Body of pancreas (tissue), 4 donors: Measurements from ENCODE around the gene CNGA4. TPM values are rescaled to one million over a fixed set of nuclear protein-coding genes. Genes with fewer than 3 reads are reported as not detected.

Experiments used
- ATAC-seq: fragments of 150-250 bp; one replicate; pipeline ENCODE4 v1.9.1; 2016
- DNase-seq, 4 donors: peaks; one replicate each; pipeline ENCODE4 v3.0.0-alpha.2; 2019
- H3K27ac ChIP-seq, 4 donors: fragments of 200-600 bp; sonication (generic); 1 replicate in 3 of 4; 2 replicates in 1 of 4; pipeline versions ENCODE4 v1.5.1 to v1.6.1; 2016 to 2019; ENCODE audit warnings: mild to moderate bottlenecking in 1 of 4, mixed read lengths in 1 of 4, moderate library complexity in 1 of 4
- H3K27me3 ChIP-seq, 2 donors: fragments of 200-600 bp; sonication (generic); one replicate each; pipeline ENCODE4 v1.6.0; 2016; ENCODE audit warnings: mild to moderate bottlenecking in 1 of 2
- H3K36me3 ChIP-seq, 2 donors: fragments of 200-600 bp; sonication (generic); replicated peaks in 1 of 2; 2 replicates each; pipeline ENCODE4 v1.5.1; 2016; ENCODE audit warnings: low read depth in 2 of 2; ENCODE audit not compliant: insufficient read depth in 1 of 2
- H3K4me1 ChIP-seq: fragments of 200-600 bp; sonication (generic); one replicate; pipeline ENCODE4 v1.6.0; 2016
- H3K4me3 ChIP-seq, 2 donors: fragments of 200-600 bp; sonication (generic); 1 replicate in 1 of 2; 2 replicates in 1 of 2; pipeline ENCODE4 v1.5.1; 2016 to 2019
- H3K9me3 ChIP-seq, 3 donors: fragments of 200-600 bp; sonication (generic); 1 replicate in 2 of 3; 2 replicates in 1 of 3; pipeline ENCODE4 v1.5.1; 2016
- CTCF ChIP-seq, 7 experiments: fragments of 450-650 bp in 4 of 7; fragments of 200-600 bp in 3 of 7; sonication (generic) in 3 of 7; IDR thresholded peaks; one replicate each; pipeline ENCODE4 v1.5.1; 2016 to 2019; ENCODE audit warnings: antibody characterized with exemption in 7 of 7
- POLR2A ChIP-seq, 3 donors: fragments of 450-650 bp; IDR thresholded peaks; one replicate each; pipeline ENCODE4 v1.6.1; 2016; ENCODE audit warnings: antibody characterized with exemption in 3 of 3, mild to moderate bottlenecking in 2 of 3
- WGBS, 2 donors: methylation state at CpG; one replicate each; pipeline ENCODE4 v1.1.5; 2017; 5-methylcytosine and 5-hydroxymethylcytosine counted together
- intact Hi-C: fragments of 100-400 bp; cut with DNase I; formaldehyde crosslinking; loops from one replicate; pipeline ENCODE4 v1.15.1; 2023
- total RNA-seq, 2 donors: library from RNA; depleted of rRNA; stranded (reverse); fragments of >200 nt; gene quantifications; one replicate each; pipeline ENCODE4 v1.1.0, GENCODE V29; 2016

CNGA4 gene
- total RNA-seq, 2 donors from 2014 or later, result not detected

GRCh38 chr11:6263662-6264061, 24.8 kb downstream of the CNGA4 start:
- TF ChIP-seq POLR2A (IDR thresholded peaks at IDR 0.05), result no peak
- TF ChIP-seq CTCF (IDR thresholded peaks at IDR 0.05), result no peak
- intact Hi-C loops, result no loop called here

GRCh38 chr11:6268820-6269219, 29.9 kb downstream of the CNGA4 start:
- Histone ChIP-seq H3K4me3 (no peak overlapping the region), H3K4me1 (no peaks in the 10 kb centered on the region), H3K27me3 (no peaks in the 10 kb centered on the region), H3K36me3 (no peaks in the 10 kb centered on the region), H3K27ac (no peak overlapping the region), H3K9me3 (no peaks in the 10 kb centered on the region)
- no peak for ATAC-seq
- WGBS, 2 donors, result 81 to 83% methylated on average over 1 of the region's 1 CpG
- no peak for TF ChIP-seq POLR2A (IDR thresholded peaks at IDR 0.05)
- TF ChIP-seq CTCF (IDR thresholded peaks at IDR 0.05), result no peak
- DNase-seq, result no peak
- intact Hi-C loops, result no loop called here

More at GRCh38 chr11:6263662-6264061, 24.8 kb downstream of the CNGA4 start:
- 83 to 89% methylated on average over 1 of the region's 1 CpG for WGBS, 2 donors
- no peak overlapping the region for H3K4me3 ChIP-seq
- H3K27me3 ChIP-seq, result no peaks in the 10 kb centered on the region
- DNase-seq (no peak), ATAC-seq (no peak)
- no peak overlapping the region for H3K27ac ChIP-seq
- H3K36me3 ChIP-seq, result no peaks in the 10 kb centered on the region
- peaks cover 23% of the 10 kb centered on the region for H3K4me1 ChIP-seq
- H3K9me3 ChIP-seq, result no peaks in the 10 kb centered on the region

GRCh38 chr11:6269994-6270393, 31.1 kb downstream of the CNGA4 start:
- no peaks in the 10 kb centered on the region for H3K4me1 ChIP-seq
- intact Hi-C loops, result no loop called here
- DNase-seq (no peak), ATAC-seq (no peak)
- no peaks in the 10 kb centered on the region for H3K27me3 ChIP-seq
- H3K27ac ChIP-seq, result no peak overlapping the region
- H3K9me3 ChIP-seq, result no peaks in the 10 kb centered on the region
- H3K4me3 ChIP-seq, result no peak overlapping the region
- WGBS, 2 donors, result 78 to 92% methylated on average over 23 to 24 of the region's 24 CpGs
- TF ChIP-seq POLR2A (IDR thresholded peaks at IDR 0.05), result no peak
- TF ChIP-seq CTCF (IDR thresholded peaks at IDR 0.05), result peak in 3 of 7 experiments; percentile 12 to 31 (median 17)
- H3K36me3 ChIP-seq, result no peaks in the 10 kb centered on the region

GRCh38 chr11:6270584-6271246, 31.8 kb downstream of the CNGA4 start:
- Histone ChIP-seq H3K4me1 (no peaks in the 10 kb centered on the region), H3K27me3 (no peaks in the 10 kb centered on the region), H3K9me3 (no peaks in the 10 kb centered on the region), H3K36me3 (no peaks in the 10 kb centered on the region), H3K4me3 (no peak overlapping the region), H3K27ac (no peak overlapping the region)
- 87 to 94% methylated on average over 39 to 41 of the region's 41 CpGs for WGBS, 2 donors
- intact Hi-C loops, result no loop called here
- TF ChIP-seq POLR2A (IDR thresholded peaks at IDR 0.05) (no peak), CTCF (IDR thresholded peaks at IDR 0.05) (no peak)
- DNase-seq (no peak), ATAC-seq (no peak)

- H3K27me3 ChIP-seq, result no peaks in the 10 kb centered on the region
- no peaks in the 10 kb centered on the region for H3K36me3 ChIP-seq
- no peak overlapping the region for H3K4me3 ChIP-seq
- H3K9me3 ChIP-seq, result no peaks in the 10 kb centered on the region
- intact Hi-C loops, result no loop called here
- ATAC-seq (no peak), DNase-seq (no peak)
- H3K4me1 ChIP-seq, result no peaks in the 10 kb centered on the region
- no peak overlapping the region for H3K27ac ChIP-seq
- 37 to 86% methylated on average over 2 to 3 of the region's 3 CpGs for WGBS, 2 donors
- no peak for TF ChIP-seq CTCF (IDR thresholded peaks at IDR 0.05)
- no peak for TF ChIP-seq POLR2A (IDR thresholded peaks at IDR 0.05)
Observed at GRCh38 chr11:6271598-6271997, 32.7 kb downstream of the CNGA4 start.
